Suprapubic skin (tissue), 4 donors: ENCODE results near the gene IL34. TPM values are rescaled to one million over a fixed set of nuclear protein-coding genes. Genes with fewer than 3 reads are reported as not detected.

Experiments used
- DNase-seq, 2 donors: peaks; one replicate each; pipeline ENCODE4 v3.0.0-alpha.2; 2019; ENCODE audit warnings: low spot score in 2 of 2
- H3K27ac ChIP-seq: fragments of 200-600 bp; sonication (generic); one replicate; pipeline ENCODE4 v1.5.1; 2019
- H3K27me3 ChIP-seq: fragments of 200-600 bp; sonication (generic); one replicate; pipeline ENCODE4 v1.5.1; 2019
- H3K36me3 ChIP-seq: fragments of 200-600 bp; sonication (generic); one replicate; pipeline ENCODE4 v1.5.1; 2019
- H3K4me1 ChIP-seq: fragments of 200-600 bp; sonication (generic); one replicate; pipeline ENCODE4 v1.5.1; 2019
- H3K4me3 ChIP-seq: fragments of 200-600 bp; sonication (generic); one replicate; pipeline ENCODE4 v1.5.1; 2019; ENCODE audit warnings: mild to moderate bottlenecking
- H3K9me3 ChIP-seq: fragments of 200-600 bp; sonication (generic); one replicate; pipeline ENCODE4 v1.5.1; 2019
- EP300 ChIP-seq: sonication (generic); formaldehyde crosslinking; IDR thresholded peaks from one replicate; pipeline ENCODE4 v1.6.1; 2017; ENCODE audit warnings: antibody characterized with exemption
- POLR2A ChIP-seq, 2 donors: fragments of 450-650 bp; IDR thresholded peaks; one replicate each; pipeline ENCODE4 v1.6.1; 2017; ENCODE audit warnings: antibody characterized with exemption in 2 of 2, mild to moderate bottlenecking in 2 of 2, moderate library complexity in 2 of 2
- POLR2AphosphoS5 ChIP-seq, 3 donors: sonication (generic); formaldehyde crosslinking; IDR thresholded peaks; one replicate each; pipeline ENCODE4 v1.6.1; 2017; ENCODE audit warnings: antibody characterized with exemption in 3 of 3
- WGBS: methylation state at CpG from one replicate; pipeline ENCODE4 v1.1.5; 2018; 5-methylcytosine and 5-hydroxymethylcytosine counted together
- total RNA-seq, 4 donors: library from RNA; depleted of rRNA; stranded (reverse); fragments of >200 nt; gene quantifications; one replicate each; pipeline ENCODE4 v1.1.0, GENCODE V29; 2016
- TF ChIP-seq, protein P1 (sequence below), 2 donors: fragments of 200-600 bp in 1 of 2; fragments of 450-650 bp in 1 of 2; sonication (generic) in 1 of 2; IDR thresholded peaks; one replicate each; pipeline ENCODE4 v1.5.1; 2016 to 2019; ENCODE audit warnings: antibody characterized with exemption in 2 of 2, mild to moderate bottlenecking in 1 of 2, moderate library complexity in 1 of 2

Gene IL34
- total RNA-seq, 4 donors from 2014 or later = 64.2 to 187 (median 92.5) TPM

DNA sequence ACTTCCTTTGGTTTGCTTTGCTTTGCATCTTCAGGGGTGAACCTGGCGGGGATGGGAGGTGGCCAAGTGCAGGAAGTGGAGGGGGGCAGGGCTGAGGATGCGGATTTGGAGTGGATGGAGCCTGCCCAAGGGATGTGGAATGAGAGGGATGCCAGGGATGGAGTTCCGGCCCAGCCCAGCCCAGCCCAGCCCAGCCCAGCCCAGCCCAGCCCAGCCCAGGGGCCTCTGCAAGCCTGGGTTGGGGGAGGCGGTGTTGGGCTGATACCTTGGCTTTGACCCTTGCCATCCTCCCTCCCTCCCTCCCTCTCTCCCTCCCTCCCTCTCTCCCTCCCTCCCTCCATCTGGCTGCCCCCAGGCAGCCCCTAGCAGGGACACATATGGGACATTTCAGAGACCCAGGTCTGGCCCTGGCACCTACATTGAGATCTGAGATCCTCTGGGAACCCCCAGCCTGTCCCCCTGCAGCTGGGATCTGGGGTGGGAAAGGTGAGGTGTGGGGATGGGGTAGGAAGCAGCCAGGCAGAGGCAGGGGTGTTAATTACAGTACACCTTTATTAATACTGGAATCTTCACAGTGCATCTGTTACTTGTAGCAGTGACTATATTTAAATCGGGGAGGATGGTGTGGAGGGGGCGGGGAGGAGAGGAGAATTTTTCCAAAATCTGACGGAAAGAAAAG is 14.5 kb downstream of the IL34 start:
- TF ChIP-seq EP300 (no peak), POLR2A (IDR thresholded peaks at IDR 0.05) (no peak)
- TF ChIP-seq, protein P1, sequence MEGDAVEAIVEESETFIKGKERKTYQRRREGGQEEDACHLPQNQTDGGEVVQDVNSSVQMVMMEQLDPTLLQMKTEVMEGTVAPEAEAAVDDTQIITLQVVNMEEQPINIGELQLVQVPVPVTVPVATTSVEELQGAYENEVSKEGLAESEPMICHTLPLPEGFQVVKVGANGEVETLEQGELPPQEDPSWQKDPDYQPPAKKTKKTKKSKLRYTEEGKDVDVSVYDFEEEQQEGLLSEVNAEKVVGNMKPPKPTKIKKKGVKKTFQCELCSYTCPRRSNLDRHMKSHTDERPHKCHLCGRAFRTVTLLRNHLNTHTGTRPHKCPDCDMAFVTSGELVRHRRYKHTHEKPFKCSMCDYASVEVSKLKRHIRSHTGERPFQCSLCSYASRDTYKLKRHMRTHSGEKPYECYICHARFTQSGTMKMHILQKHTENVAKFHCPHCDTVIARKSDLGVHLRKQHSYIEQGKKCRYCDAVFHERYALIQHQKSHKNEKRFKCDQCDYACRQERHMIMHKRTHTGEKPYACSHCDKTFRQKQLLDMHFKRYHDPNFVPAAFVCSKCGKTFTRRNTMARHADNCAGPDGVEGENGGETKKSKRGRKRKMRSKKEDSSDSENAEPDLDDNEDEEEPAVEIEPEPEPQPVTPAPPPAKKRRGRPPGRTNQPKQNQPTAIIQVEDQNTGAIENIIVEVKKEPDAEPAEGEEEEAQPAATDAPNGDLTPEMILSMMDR (IDR thresholded peaks at IDR 0.05) = no peak
- Histone ChIP-seq H3K27ac (no peak overlapping the region), H3K9me3 (no peaks in the 10 kb centered on the region), H3K27me3 (no peaks in the 10 kb centered on the region), H3K4me3 (no peak overlapping the region), H3K36me3 (peaks cover 44% of the 10 kb centered on the region), H3K4me1 (peaks cover 3% of the 10 kb centered on the region)
- no peak for DNase-seq
- 49% methylated on average over 6 of the region's 7 CpGs for WGBS

DNA sequence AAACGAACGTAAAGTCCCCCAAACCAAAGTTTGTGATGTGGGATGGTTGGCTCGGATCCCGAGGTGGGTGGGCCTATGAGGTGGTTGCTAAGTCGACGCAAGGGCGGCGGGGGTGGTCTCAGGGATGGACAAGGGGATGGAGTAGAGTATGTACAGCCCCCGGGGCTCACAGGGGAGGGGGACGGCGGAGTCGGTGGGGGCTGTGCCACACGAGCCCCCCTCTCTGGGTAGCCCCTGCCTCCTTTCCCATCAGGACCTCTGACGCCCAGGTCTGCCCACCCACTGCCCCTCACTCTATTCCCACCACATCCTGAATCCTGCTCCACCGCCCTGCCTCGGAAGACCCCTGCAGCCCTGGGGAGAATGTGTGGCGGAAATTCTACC is 15.2 kb downstream of the IL34 start:
- Histone ChIP-seq H3K36me3 (peaks cover 46% of the 10 kb centered on the region), H3K27ac (no peak overlapping the region), H3K4me1 (peaks cover 3% of the 10 kb centered on the region), H3K9me3 (no peaks in the 10 kb centered on the region), H3K27me3 (no peaks in the 10 kb centered on the region), H3K4me3 (no peak overlapping the region)
- DNase-seq = peak in 1 of 2 donors; percentile 80
- TF ChIP-seq EP300 (no peak), POLR2A (IDR thresholded peaks at IDR 0.05) (no peak), POLR2AphosphoS5 (IDR thresholded peaks at IDR 0.05) (no peak)
- TF ChIP-seq, protein P1 (IDR thresholded peaks at IDR 0.05) = no peak
- 76% methylated on average over 17 of the region's 17 CpGs for WGBS

DNA sequence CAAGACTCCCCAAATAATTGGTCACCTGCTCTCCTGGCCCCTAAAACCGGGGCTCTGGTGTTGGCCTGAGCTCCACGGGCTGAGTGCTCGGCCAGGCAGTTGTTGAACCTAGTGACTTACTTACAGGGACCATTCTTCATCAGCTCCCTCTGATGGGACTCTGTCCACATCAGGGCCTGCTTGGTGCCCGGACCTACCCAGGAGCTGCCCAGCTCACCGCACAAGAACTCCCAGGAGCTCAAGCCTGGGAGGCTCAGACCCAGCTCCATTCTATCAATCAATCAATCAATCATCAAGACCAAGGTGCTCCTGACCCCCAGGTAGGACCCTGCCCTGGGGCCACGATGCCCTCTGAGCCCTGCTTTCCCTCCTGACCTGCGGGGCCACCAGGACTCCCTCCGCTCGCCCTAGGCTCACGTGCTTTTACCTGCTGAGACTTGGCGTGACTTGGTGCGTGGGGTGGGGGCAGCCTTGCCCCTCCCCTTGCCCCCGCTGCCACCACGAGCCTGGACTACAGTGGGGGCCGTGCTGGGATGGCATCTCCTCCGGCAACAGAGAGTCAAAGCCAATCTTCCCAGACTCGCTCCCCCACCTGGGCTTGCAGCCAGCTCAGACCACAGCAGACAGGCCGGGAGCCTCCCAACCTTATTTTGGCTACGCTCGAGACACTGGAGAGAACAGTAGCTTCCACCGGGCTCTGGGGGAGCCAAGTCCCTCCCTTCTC is 15.7 kb downstream of the IL34 start:
- H3K27me3 ChIP-seq = no peaks in the 10 kb centered on the region
- H3K36me3 ChIP-seq = peaks cover 52% of the 10 kb centered on the region
- DNase-seq = no peak
- H3K4me1 ChIP-seq = peaks cover 3% of the 10 kb centered on the region
- H3K4me3 ChIP-seq = no peak overlapping the region
- no peaks in the 10 kb centered on the region for H3K9me3 ChIP-seq
- TF ChIP-seq POLR2A (IDR thresholded peaks at IDR 0.05) = no peak
- TF ChIP-seq, protein P1 (IDR thresholded peaks at IDR 0.05) = no peak
- 47% methylated on average over 11 of the region's 21 CpGs for WGBS
- no peak overlapping the region for H3K27ac ChIP-seq

DNA sequence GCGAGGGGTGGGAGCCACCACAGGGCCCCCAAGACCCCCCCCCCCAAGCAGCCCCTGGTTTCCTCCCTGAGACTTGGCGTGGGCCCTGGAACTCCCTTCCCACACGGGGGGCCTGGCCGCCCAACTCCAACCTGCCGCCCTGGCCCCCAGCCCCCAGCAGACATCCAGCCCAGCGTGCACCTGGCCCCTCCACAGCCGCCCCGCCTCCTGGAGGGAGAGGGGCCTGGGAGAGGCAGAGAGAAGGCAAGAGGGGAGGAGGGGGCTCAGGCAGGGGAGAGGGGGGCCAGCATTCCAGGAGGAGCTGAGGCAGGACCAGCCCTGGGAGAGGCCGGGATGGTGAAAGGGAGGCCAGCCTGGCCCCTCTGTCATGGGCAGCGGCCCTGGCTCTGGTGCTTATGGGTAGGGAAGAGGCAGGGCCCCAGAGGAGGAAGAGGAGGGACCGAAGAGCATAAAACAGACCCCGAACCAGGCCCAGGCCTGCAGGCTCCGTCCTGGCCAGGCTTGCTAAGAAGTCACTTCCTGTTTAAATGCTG is 16.7 kb downstream of the IL34 start:
- no peak overlapping the region for H3K4me3 ChIP-seq
- peaks cover 62% of the 10 kb centered on the region for H3K36me3 ChIP-seq
- no peaks in the 10 kb centered on the region for H3K27me3 ChIP-seq
- peaks cover 3% of the 10 kb centered on the region for H3K4me1 ChIP-seq
- H3K27ac ChIP-seq = no peak overlapping the region
- no peaks in the 10 kb centered on the region for H3K9me3 ChIP-seq
- no peak for TF ChIP-seq EP300
- TF ChIP-seq POLR2A (IDR thresholded peaks at IDR 0.05) = no peak
- WGBS = 92% methylated on average over 10 of the region's 13 CpGs
- DNase-seq = peak in 1 of 2 donors; percentile 58

DNA sequence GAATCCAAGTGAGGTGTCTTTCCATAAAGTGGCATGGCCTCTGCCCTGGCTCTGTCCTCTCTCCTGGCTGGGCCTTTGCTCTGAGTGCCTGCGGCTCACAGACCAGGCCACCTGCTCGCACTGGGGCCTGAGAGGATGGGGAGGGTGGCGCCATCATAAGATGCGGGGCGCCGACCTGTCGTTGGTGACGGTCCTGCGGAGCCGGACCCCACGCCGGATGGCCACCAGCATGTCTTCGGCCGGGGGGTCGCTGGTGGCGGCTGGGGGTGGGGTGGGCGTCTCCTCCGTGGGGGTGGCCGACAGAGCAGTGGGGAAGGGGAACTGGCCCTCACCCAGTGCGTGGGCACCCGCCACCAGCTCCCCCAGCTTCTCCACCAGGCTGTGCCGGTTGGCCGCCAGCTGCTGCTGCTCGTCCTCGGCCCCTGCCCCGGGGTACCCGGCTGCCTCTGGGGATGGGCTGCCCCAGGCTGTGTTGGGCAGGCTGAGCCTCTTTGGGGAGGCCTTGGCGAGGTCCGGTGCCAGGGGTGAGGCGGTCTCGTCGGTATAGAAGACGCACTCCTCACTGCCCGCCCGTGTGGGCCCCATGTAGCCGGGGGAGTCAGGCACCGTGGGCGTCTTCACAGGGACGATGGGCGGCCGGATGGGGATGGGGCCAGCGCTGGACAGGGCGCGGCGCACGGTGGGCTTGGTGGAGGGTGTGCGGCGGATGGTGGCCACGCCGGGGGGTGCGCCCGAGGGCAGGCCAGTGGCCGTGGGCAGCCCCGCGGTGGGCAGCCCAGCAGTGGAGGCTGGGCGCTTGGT is 17.4 kb downstream of the IL34 start:
- WGBS = 94% methylated on average over 23 of the region's 56 CpGs
- Histone ChIP-seq H3K9me3 (no peaks in the 10 kb centered on the region), H3K27me3 (no peaks in the 10 kb centered on the region), H3K36me3 (peaks cover 68% of the 10 kb centered on the region), H3K4me1 (peaks cover 3% of the 10 kb centered on the region), H3K27ac (no peak overlapping the region), H3K4me3 (no peak overlapping the region)
- DNase-seq = peak; percentile 64 to 79
- TF ChIP-seq POLR2A (IDR thresholded peaks at IDR 0.05) = no peak
- no peak for TF ChIP-seq EP300
- TF ChIP-seq, protein P1 (IDR thresholded peaks at IDR 0.05) = no peak
- TF ChIP-seq POLR2AphosphoS5 (IDR thresholded peaks at IDR 0.05) = no peak
